IMR-90 (cell line): ENCODE measurements around the gene OR1Q1. TPM values are rescaled to one million over a fixed set of nuclear protein-coding genes. Genes with fewer than 3 reads are reported as not detected.

ENCODE experiments used
- ATAC-seq: fragments of 200-7000 bp; cut with Tn5 transposase; 2 replicates; pipeline ENCODE4 v1.9.1; 2020; ENCODE audit warnings: low read depth, mild to moderate bottlenecking, moderate library complexity
- BruUV-seq: library from RNA; stranded (reverse); fragments of 400-500 nt; replicated peaks from 2 replicates; lab custom pipeline; 2021; lab: Mats Ljungman, UMichigan
- CTCF ChIA-PET: fragments of 300-600 bp; formaldehyde crosslinking; extraction: SDS; loops from one replicate; lab custom pipeline; 2021; ENCODE audit warnings: antibody characterized with exemption; lab: Yijun Ruan, JAX
- POLR2A ChIA-PET: fragments of 300-600 bp; sonication (Branson Sonifier 250); formaldehyde crosslinking; loops from one replicate; lab custom pipeline; 2022; ENCODE audit warnings: antibody characterized with exemption; ENCODE audit not compliant: unreplicated experiment; lab: Charles Lee
- DNase-seq: peaks from one replicate; pipeline ENCODE4 v3.0.0; 2013
- H2AFZ ChIP-seq: replicated peaks from 2 replicates; pipeline ENCODE3; 2013; ENCODE audit warnings: low read length, mild to moderate bottlenecking; ENCODE audit not compliant: poor library complexity
- H2AK5ac ChIP-seq: 2 replicates; pipeline ENCODE4 v1.6.1; 2013; ENCODE audit warnings: low read depth, low read length, inconsistent platforms
- H2AK9ac ChIP-seq: replicated peaks from 2 replicates; pipeline ENCODE3; 2013; ENCODE audit warnings: mild to moderate bottlenecking, low read depth, low read length, moderate library complexity; ENCODE audit not compliant: poor library complexity
- H2BK120ac ChIP-seq: 2 replicates; pipeline ENCODE4 v1.6.1; 2013; ENCODE audit warnings: low read depth, low read length, inconsistent platforms
- H2BK15ac ChIP-seq: 3 replicates; pipeline ENCODE4 v1.6.1; 2013; ENCODE audit warnings: low read depth, low read length, inconsistent platforms
- H2BK20ac ChIP-seq: 2 replicates; pipeline ENCODE4 v1.6.1; 2013; ENCODE audit warnings: low read depth, mild to moderate bottlenecking, inconsistent platforms, low read length, moderate library complexity
- H2BK5ac ChIP-seq: 2 replicates; pipeline ENCODE4 v1.6.1; 2013; ENCODE audit warnings: mild to moderate bottlenecking, low read depth, low read length, inconsistent platforms; ENCODE audit not compliant: poor library complexity, severe bottlenecking
- H3K14ac ChIP-seq: replicated peaks from 2 replicates; pipeline ENCODE4 v1.6.1; 2013; ENCODE audit warnings: low read depth, low read length, inconsistent platforms
- H3K18ac ChIP-seq: 2 replicates; pipeline ENCODE4 v1.6.1; 2013; ENCODE audit warnings: low read depth, low read length, control low read depth
- H3K23ac ChIP-seq: 2 replicates; pipeline ENCODE4 v1.6.1; 2013; ENCODE audit warnings: low read depth, low read length, inconsistent platforms
- H3K27ac ChIP-seq: 2 replicates; pipeline ENCODE4 v1.5.1; 2013; ENCODE audit warnings: mild to moderate bottlenecking, control low read depth, low read length; ENCODE audit not compliant: insufficient read depth
- H3K27me3 ChIP-seq: 2 replicates; pipeline ENCODE4 v1.6.1; 2013; ENCODE audit warnings: low read length; ENCODE audit not compliant: control insufficient read depth, insufficient read depth
- H3K36me3 ChIP-seq: 2 replicates; pipeline ENCODE4 v1.6.1; 2013; ENCODE audit warnings: low read length, mixed read lengths; ENCODE audit not compliant: control insufficient read depth, insufficient read depth
- H3K4ac ChIP-seq: 2 replicates; pipeline ENCODE4 v1.6.1; 2013; ENCODE audit warnings: low read depth, low read length, inconsistent platforms
- H3K4me1 ChIP-seq: 2 replicates; pipeline ENCODE4 v1.6.1; 2013; ENCODE audit warnings: low read length, mixed read lengths; ENCODE audit not compliant: control insufficient read depth, insufficient read depth
- H3K4me2 ChIP-seq: 2 replicates; pipeline ENCODE4 v1.6.1; 2013; ENCODE audit warnings: low read depth, mild to moderate bottlenecking, control low read depth, low read length, moderate library complexity
- H3K4me3 ChIP-seq: 2 replicates; pipeline ENCODE4 v1.5.1; 2013; ENCODE audit warnings: low read depth, mild to moderate bottlenecking, control low read depth, low read length, moderate library complexity; ENCODE audit not compliant: insufficient read depth
- H3K56ac ChIP-seq: 2 replicates; pipeline ENCODE4 v1.6.1; 2013; ENCODE audit warnings: low read length, inconsistent platforms; ENCODE audit not compliant: insufficient read depth; ENCODE audit errors: extremely low read depth
- H3K79me1 ChIP-seq, 2 experiments: 2 replicates each; pipeline ENCODE4 v1.6.1; 2013; ENCODE audit warnings: low read length in 2 of 2, inconsistent platforms in 1 of 2, low read depth in 1 of 2
- H3K9ac ChIP-seq: 2 replicates; pipeline ENCODE4 v1.6.1; 2013; ENCODE audit warnings: low read depth, low read length, control low read depth
- H3K9me1 ChIP-seq: 2 replicates; pipeline ENCODE4 v1.6.1; 2013; ENCODE audit warnings: low read length, inconsistent platforms; ENCODE audit not compliant: insufficient read depth
- H3K9me3 ChIP-seq: 2 replicates; pipeline ENCODE4 v1.6.1; 2013; ENCODE audit warnings: low read length; ENCODE audit not compliant: control insufficient read depth, insufficient read depth
- H4K20me1 ChIP-seq: 2 replicates; pipeline ENCODE4 v1.6.1; 2013; ENCODE audit warnings: low read length, inconsistent platforms; ENCODE audit not compliant: insufficient read depth
- H4K5ac ChIP-seq: 2 replicates; pipeline ENCODE4 v1.6.1; 2013; ENCODE audit warnings: mild to moderate bottlenecking, low read depth, low read length, control low read depth
- H4K8ac ChIP-seq, 2 experiments: 2 replicates each; pipeline ENCODE4 v1.6.1; 2013; ENCODE audit warnings: low read depth in 2 of 2, low read length in 2 of 2, control low read depth in 1 of 2, inconsistent platforms in 1 of 2
- H4K91ac ChIP-seq: 2 replicates; pipeline ENCODE4 v1.6.1; 2013; ENCODE audit warnings: low read depth, low read length, inconsistent platforms; ENCODE audit not compliant: insufficient read depth
- BHLHE40 ChIP-seq: fragments of 150-350 bp; IDR thresholded peaks from 2 replicates; pipeline ENCODE4 v1.6.1; 2016; ENCODE audit warnings: mild to moderate bottlenecking, low read depth, low read length
- CEBPB ChIP-seq: IDR thresholded peaks from 2 replicates; pipeline ENCODE4 v1.6.1; 2012; ENCODE audit warnings: low read depth, low read length, improper control_type of control experiment
- CTCF ChIP-seq: conservative IDR thresholded peaks from 2 replicates; pipeline ENCODE4 v1.5.1; 2012; ENCODE audit warnings: mild to moderate bottlenecking, low read depth, low read length, improper control_type of control experiment
- ELK1 ChIP-seq: fragments of 150-350 bp; IDR thresholded peaks from 2 replicates; pipeline ENCODE4 v1.6.1; 2016; ENCODE audit warnings: low read depth, mild to moderate bottlenecking, low read length, moderate library complexity, borderline replicate concordance
- FOS ChIP-seq: fragments of 150-350 bp; IDR thresholded peaks from 2 replicates; pipeline ENCODE4 v1.6.1; 2016; ENCODE audit warnings: low read depth, low read length
- MAFK ChIP-seq: IDR thresholded peaks from 2 replicates; pipeline ENCODE4 v1.6.1; 2012; ENCODE audit warnings: low read depth, low read length, improper control_type of control experiment
- MAZ ChIP-seq: IDR thresholded peaks from 2 replicates; pipeline ENCODE4 v1.6.1; 2012; ENCODE audit warnings: low read depth, mild to moderate bottlenecking, low read length, improper control_type of control experiment, moderate library complexity, borderline replicate concordance
- MXI1 ChIP-seq: IDR thresholded peaks from 2 replicates; pipeline ENCODE4 v1.6.1; 2012; ENCODE audit warnings: low read depth, mild to moderate bottlenecking, low read length, moderate library complexity, borderline replicate concordance
- NFE2L2 ChIP-seq: fragments of 150-350 bp; IDR thresholded peaks from 2 replicates; pipeline ENCODE4 v1.6.1; 2016; ENCODE audit warnings: low read depth, mild to moderate bottlenecking, low read length
- POLR2A ChIP-seq: IDR thresholded peaks from 2 replicates; pipeline ENCODE4 v1.6.1; 2012; ENCODE audit warnings: mild to moderate bottlenecking, low read depth, low read length
- RCOR1 ChIP-seq: IDR thresholded peaks from 2 replicates; pipeline ENCODE4 v1.6.1; 2012; ENCODE audit warnings: mild to moderate bottlenecking, low read length, improper control_type of control experiment; ENCODE audit not compliant: insufficient replicate concordance
- RFX5 ChIP-seq: IDR thresholded peaks from 2 replicates; pipeline ENCODE4 v1.8.0; 2012; ENCODE audit warnings: low read depth, mild to moderate bottlenecking, low read length, moderate library complexity
- SMC3 ChIP-seq: fragments of 150-350 bp; IDR thresholded peaks from 2 replicates; pipeline ENCODE4 v1.6.1; 2016; ENCODE audit warnings: low read depth, mild to moderate bottlenecking, antibody characterized with exemption, low read length, moderate library complexity
- WGBS, 2 experiments: methylation state at CpG; one replicate each; pipeline versions ENCODE4 v1.1.5 to v1.1.7; 2013; ENCODE audit warnings: missing lambda C conversion rate in 2 of 2; ENCODE audit not compliant: insufficient read length in 1 of 2; ENCODE audit errors: extremely low coverage in 2 of 2; 5-methylcytosine and 5-hydroxymethylcytosine counted together
- dilution Hi-C: fragments of 300-500 bp; cut with HindIII; formaldehyde crosslinking; loops from one replicate; pipeline ENCODE4 v1.14.3; 2018; ENCODE audit warnings: low sequenced_read_pairs; ENCODE audit not compliant: unreplicated experiment
- in situ Hi-C: fragments of 300-500 bp; cut with MboI; formaldehyde crosslinking; loops from 3 replicates; pipeline ENCODE4 v1.14.3; 2019; ENCODE audit warnings: low sequenced_read_pairs, inconsistent platforms, mixed read lengths
- intact Hi-C: fragments of 100-400 bp; cut with micrococcal nuclease; formaldehyde crosslinking; loops from 2 replicates; pipeline ENCODE4 v1.10.0; 2022
- polyA plus RNA-seq, 3 experiments: library from polyadenylated mRNA; depleted of rRNA; stranded (reverse); fragments of >200 nt; gene quantifications; 2 replicates each; pipeline ENCODE4 v1.2.3, GENCODE V29; 2012; ENCODE audit warnings: low replicate concordance in 1 of 3
- total RNA-seq: library from RNA; depleted of rRNA; stranded (reverse); fragments of >200 nt; gene quantifications from 2 replicates; pipeline ENCODE4 v1.2.3, GENCODE V29; 2012
- TF ChIP-seq, protein P1 (sequence below): fragments of 150-350 bp; IDR thresholded peaks from 2 replicates; pipeline ENCODE4 v1.6.1; 2017; ENCODE audit warnings: mild to moderate bottlenecking, antibody characterized with exemption, low read length, low read depth

OR1Q1 gene
- total and polyA plus RNA-seq, 2 of the 4 experiments (the other 2 are of a cell fraction): not detected

GRCh38 chr9:122567901-122568300, 46.6 kb upstream of the OR1Q1 start:
- no peak overlapping the region for H3K56ac ChIP-seq
- CTCF ChIA-PET: no interaction called here
- DNase-seq: no peak

More at GRCh38 chr9:122567901-122568300, 46.6 kb upstream of the OR1Q1 start:
- no peak overlapping the region for H2AFZ ChIP-seq
- no peak overlapping the region for H2AK5ac ChIP-seq
- TF ChIP-seq CEBPB (no peak), NFE2L2 (no peak), MAZ (no peak), POLR2A (no peak), MAFK (no peak), RFX5 (no peak), CTCF (no peak), ELK1 (no peak), FOS (no peak), SMC3 (no peak), RCOR1 (no peak), MXI1 (no peak), BHLHE40 (no peak)
- TF ChIP-seq, protein P1, sequence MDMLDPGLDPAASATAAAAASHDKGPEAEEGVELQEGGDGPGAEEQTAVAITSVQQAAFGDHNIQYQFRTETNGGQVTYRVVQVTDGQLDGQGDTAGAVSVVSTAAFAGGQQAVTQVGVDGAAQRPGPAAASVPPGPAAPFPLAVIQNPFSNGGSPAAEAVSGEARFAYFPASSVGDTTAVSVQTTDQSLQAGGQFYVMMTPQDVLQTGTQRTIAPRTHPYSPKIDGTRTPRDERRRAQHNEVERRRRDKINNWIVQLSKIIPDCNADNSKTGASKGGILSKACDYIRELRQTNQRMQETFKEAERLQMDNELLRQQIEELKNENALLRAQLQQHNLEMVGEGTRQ: no peak
- H3K4ac ChIP-seq: no peak overlapping the region
- no TSS peak for BruUV-seq
- no peaks in the 10 kb centered on the region for H4K20me1 ChIP-seq
- no peak overlapping the region for H3K18ac ChIP-seq
- peaks cover 1% of the 10 kb centered on the region for H3K27me3 ChIP-seq
- POLR2A ChIA-PET: no interaction called here
- no peak overlapping the region for H4K91ac ChIP-seq
- H2BK20ac ChIP-seq: no peak overlapping the region
- WGBS, 2 experiments: 49% methylated on average over 3 of the region's 4 CpGs; no CpG with 5 or more reads in 1 of the 2 experiments
- no peak for ATAC-seq
- no peak overlapping the region for H3K14ac ChIP-seq
- no peak overlapping the region for H2AK9ac ChIP-seq
- no peak overlapping the region for H4K5ac ChIP-seq
- H2BK5ac ChIP-seq: no peak overlapping the region
- no peak overlapping the region for H3K4me2 ChIP-seq
- H3K4me3 ChIP-seq: no peak overlapping the region
- no peak overlapping the region for H2BK15ac ChIP-seq
- no peak overlapping the region for H2BK120ac ChIP-seq
- H3K23ac ChIP-seq: no peak overlapping the region
- H3K27ac ChIP-seq: no peak overlapping the region
- H3K4me1 ChIP-seq: peaks cover 3% of the 10 kb centered on the region; the same call in 1 of the 2 replicates
- no peaks in the 10 kb centered on the region for H3K9me3 ChIP-seq
- H3K36me3 ChIP-seq: no peaks in the 10 kb centered on the region
- intact Hi-C loops: no loop called here
- dilution Hi-C loops: no loop called here
- no peak overlapping the region for H4K8ac ChIP-seq
- no peaks in the 10 kb centered on the region for H3K79me1 ChIP-seq
- in situ Hi-C loops: no loop called here
- H3K9me1 ChIP-seq: no peaks in the 10 kb centered on the region
- no peak overlapping the region for H3K9ac ChIP-seq
